Measurements from ENCODE around the gene SLC44A2. TPM values are rescaled to one million over a fixed set of nuclear protein-coding genes. Genes with fewer than 3 reads are reported as not detected.

SLC44A2 gene
- total and polyA plus RNA-seq, 10 of the 15 experiments (the other 5 are each of a cell fraction or from before 2014, with no cell fraction given) = 3.0 to 51.3 (median 26.8) TPM

DNA sequence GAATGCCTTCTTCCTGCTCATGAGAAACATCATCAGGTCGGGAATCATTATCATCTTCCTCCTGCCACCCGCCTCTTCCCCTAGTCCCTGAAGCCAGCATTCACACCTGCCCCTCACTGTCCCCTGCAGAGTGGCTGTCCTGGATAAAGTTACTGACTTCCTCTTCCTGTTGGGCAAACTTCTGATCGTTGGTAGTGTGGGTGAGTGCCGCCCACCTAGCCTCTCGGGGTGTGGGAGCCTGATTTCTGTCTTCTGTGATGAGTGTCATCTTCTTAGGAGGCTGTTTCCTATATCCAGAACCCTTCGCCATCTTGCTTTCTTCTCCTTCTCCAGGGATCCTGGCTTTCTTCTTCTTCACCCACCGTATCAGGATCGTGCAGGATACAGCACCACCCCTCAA is 12.5 kb downstream of the SLC44A2 start (continued):
- TF ChIP-seq, protein P1, sequence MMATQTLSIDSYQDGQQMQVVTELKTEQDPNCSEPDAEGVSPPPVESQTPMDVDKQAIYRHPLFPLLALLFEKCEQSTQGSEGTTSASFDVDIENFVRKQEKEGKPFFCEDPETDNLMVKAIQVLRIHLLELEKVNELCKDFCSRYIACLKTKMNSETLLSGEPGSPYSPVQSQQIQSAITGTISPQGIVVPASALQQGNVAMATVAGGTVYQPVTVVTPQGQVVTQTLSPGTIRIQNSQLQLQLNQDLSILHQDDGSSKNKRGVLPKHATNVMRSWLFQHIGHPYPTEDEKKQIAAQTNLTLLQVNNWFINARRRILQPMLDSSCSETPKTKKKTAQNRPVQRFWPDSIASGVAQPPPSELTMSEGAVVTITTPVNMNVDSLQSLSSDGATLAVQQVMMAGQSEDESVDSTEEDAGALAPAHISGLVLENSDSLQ (IDR thresholded peaks at IDR 0.05) = no peak
- no peak for TF ChIP-seq PAX5 (IDR thresholded peaks at IDR 0.05; ENCODE audit: borderline replicate concordance, low read depth, low read length)
- no peak for TF ChIP-seq SKIL (IDR thresholded peaks at IDR 0.05; ENCODE audit: low read depth, poor library complexity, severe bottlenecking)

DNA sequence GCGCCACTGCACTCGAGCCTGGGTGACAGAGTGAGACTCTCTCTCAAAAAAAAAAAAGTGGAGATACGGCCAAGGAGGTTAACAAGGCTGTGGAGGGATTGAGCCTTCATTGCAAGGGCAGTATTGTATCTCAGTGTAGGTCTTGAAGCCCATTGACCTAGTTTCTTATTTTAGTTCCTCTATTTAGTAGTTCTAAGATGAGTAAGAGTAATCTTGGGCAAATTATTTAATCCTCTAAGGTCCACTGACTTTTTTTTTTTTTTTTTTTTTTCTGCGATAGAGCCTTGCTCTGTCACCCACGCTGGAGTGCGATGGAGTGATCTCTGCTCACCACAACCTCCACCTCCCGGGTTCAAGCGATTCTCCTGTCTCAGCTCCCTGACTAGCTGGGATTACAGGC is 14.5 kb downstream of the SLC44A2 start:
- no peak overlapping the region for H3K9ac ChIP-seq (ENCODE audit: control insufficient read depth, insufficient read depth, low read length)
- FAIRE-seq (peak; percentile 18), ATAC-seq (peak; percentile 93), DNase-seq (ENCODE audit: low read depth, low spot score) (peak; percentile 67)
- ChIA-PET CTCF (interaction anchor here (0.7 to 12.8 kb wide), 4 partner anchors 24 to 61 kb away, joined by 3 to 397 read pairs (median 18); partner anchors contain the start of gene QTRT1), SMC1A (ENCODE audit: uncharacterized antibody, unreplicated experiment) (interaction anchor here (2.0 to 15.7 kb wide), 2 partner anchors 36 to 57 kb away, joined by 10 to 252 read pairs; no protein-coding TSS in a partner anchor), POLR2A (interaction anchor here (0.6 to 3.0 kb wide), 6 partner anchors 35 to 215 kb away, joined by 3 to 15 read pairs (median 5); partner anchors contain the start of gene QTRT1), RAD21 (ENCODE audit: unreplicated experiment) (interaction anchor here (0.7 to 12.9 kb wide), 4 partner anchors 34 to 69 kb away, joined by 3 to 250 read pairs (median 4); no protein-coding TSS in a partner anchor)
- no peak overlapping the region for H2AFZ ChIP-seq (ENCODE audit: control insufficient read depth, low read depth, low read length)
- no peaks in the 10 kb centered on the region for H4K20me1 ChIP-seq (ENCODE audit: control insufficient read depth, insufficient read depth)
- BruUV-seq (replicated peaks) = no TSS peak
- no peaks in the 10 kb centered on the region for H3K79me2 ChIP-seq (ENCODE audit: control insufficient read depth, insufficient read depth, low read length)
- in situ Hi-C loops (cut with MboI) (loop anchor here (5.0 kb wide), 1 partner anchor 58 kb away; no protein-coding TSS in a partner anchor), intact Hi-C loops (cut with micrococcal nuclease; ENCODE audit: unreplicated experiment) (loop anchor here (5.0 kb wide), 1 partner anchor 38 kb away; no protein-coding TSS in a partner anchor)
- H3K4me2 ChIP-seq (ENCODE audit: control insufficient read depth, insufficient read depth) = no peak overlapping the region
- 25% methylated on average over 7 of the region's 8 CpGs for WGBS (ENCODE audit: insufficient coverage, insufficient replicate concordance, low lambda C conversion rate, missing lambda C conversion rate)
- H3K36me3 ChIP-seq (ENCODE audit: control insufficient read depth in 2 of 2, insufficient read depth in 2 of 2, low read length in 1 of 2) = peaks cover 4 to 21% of the 10 kb centered on the region in 2 experiments; a peak in 3 of 4 replicates
- no peak overlapping the region for H3K4me3 ChIP-seq
- 0 out of 2 replicates have a peak overlapping the region, but pooled peaks have one; percentile 52 for H3K27ac ChIP-seq (ENCODE audit: control insufficient read depth, insufficient read depth)
- H3K9me3 ChIP-seq (replicated peaks; ENCODE audit: control insufficient read depth, insufficient read depth, low read length) = no peaks in the 10 kb centered on the region
- no peaks in the 10 kb centered on the region for H3K27me3 ChIP-seq (replicated peaks in 1 of 2; ENCODE audit: control insufficient read depth in 2 of 2, insufficient read depth in 2 of 2, low read length in 1 of 2)
- H3K4me1 ChIP-seq (ENCODE audit: control insufficient read depth, insufficient read depth, low read length) = peaks cover 6% of the 10 kb centered on the region
- TF ChIP-seq LARP7 (IDR thresholded peaks at IDR 0.05) (no peak), CBFB (IDR thresholded peaks at IDR 0.05; ENCODE audit: low read depth) (no peak), NR2F1 (conservative IDR thresholded peaks at IDR 0.05) (0 out of 2 replicates have a peak, but pooled peaks have one; percentile 36), STAT1 (conservative IDR thresholded peaks at IDR 0.05) (no peak), IKZF2 (IDR thresholded peaks at IDR 0.05) (peak in 1 of 2 experiments; percentile 49; a peak in 2 of 4 replicates), NFYB (IDR thresholded peaks at IDR 0.05; ENCODE audit: insufficient read depth, low read depth, low read length) (no peak), ZNF384 (IDR thresholded peaks at IDR 0.05; ENCODE audit: borderline replicate concordance, low read depth, low read length) (peak; percentile 69), SMAD1 (IDR thresholded peaks at IDR 0.05; ENCODE audit: low read depth, partially characterized antibody) (no peak), TCF3 (IDR thresholded peaks at IDR 0.05; ENCODE audit: borderline replicate concordance, insufficient read depth, low read depth, low read length) (no peak), DPF2 (IDR thresholded peaks at IDR 0.05) (no peak)
- TF ChIP-seq, protein P2, sequence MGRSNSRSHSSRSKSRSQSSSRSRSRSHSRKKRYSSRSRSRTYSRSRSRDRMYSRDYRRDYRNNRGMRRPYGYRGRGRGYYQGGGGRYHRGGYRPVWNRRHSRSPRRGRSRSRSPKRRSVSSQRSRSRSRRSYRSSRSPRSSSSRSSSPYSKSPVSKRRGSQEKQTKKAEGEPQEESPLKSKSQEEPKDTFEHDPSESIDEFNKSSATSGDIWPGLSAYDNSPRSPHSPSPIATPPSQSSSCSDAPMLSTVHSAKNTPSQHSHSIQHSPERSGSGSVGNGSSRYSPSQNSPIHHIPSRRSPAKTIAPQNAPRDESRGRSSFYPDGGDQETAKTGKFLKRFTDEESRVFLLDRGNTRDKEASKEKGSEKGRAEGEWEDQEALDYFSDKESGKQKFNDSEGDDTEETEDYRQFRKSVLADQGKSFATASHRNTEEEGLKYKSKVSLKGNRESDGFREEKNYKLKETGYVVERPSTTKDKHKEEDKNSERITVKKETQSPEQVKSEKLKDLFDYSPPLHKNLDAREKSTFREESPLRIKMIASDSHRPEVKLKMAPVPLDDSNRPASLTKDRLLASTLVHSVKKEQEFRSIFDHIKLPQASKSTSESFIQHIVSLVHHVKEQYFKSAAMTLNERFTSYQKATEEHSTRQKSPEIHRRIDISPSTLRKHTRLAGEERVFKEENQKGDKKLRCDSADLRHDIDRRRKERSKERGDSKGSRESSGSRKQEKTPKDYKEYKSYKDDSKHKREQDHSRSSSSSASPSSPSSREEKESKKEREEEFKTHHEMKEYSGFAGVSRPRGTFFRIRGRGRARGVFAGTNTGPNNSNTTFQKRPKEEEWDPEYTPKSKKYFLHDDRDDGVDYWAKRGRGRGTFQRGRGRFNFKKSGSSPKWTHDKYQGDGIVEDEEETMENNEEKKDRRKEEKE (IDR thresholded peaks at IDR 0.05) = no peak
- TF ChIP-seq, protein P3, sequence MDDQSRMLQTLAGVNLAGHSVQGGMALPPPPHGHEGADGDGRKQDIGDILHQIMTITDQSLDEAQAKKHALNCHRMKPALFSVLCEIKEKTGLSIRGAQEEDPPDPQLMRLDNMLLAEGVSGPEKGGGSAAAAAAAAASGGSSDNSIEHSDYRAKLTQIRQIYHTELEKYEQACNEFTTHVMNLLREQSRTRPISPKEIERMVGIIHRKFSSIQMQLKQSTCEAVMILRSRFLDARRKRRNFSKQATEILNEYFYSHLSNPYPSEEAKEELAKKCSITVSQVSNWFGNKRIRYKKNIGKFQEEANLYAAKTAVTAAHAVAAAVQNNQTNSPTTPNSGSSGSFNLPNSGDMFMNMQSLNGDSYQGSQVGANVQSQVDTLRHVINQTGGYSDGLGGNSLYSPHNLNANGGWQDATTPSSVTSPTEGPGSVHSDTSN (IDR thresholded peaks at IDR 0.05; ENCODE audit: insufficient replicate concordance, low read depth, low read length) = no peak
